Mammary epithelial cell (primary cell): ENCODE results near the gene WFIKKN2.

ENCODE experiments used
- EZH2 ChIP-seq: IDR thresholded peaks from 2 replicates; pipeline ENCODE4 v1.6.1; 2012; ENCODE audit warnings: low read length, inconsistent platforms, borderline replicate concordance
- TF ChIP-seq, protein P1 (sequence below), 2 donors: IDR thresholded peaks in 1 of 2; conservative IDR thresholded peaks in 1 of 2; 2 replicates each; pipeline ENCODE4 v1.5.1; 2011 to 2012; ENCODE audit warnings: inconsistent platforms in 2 of 2, low read length in 2 of 2, mild to moderate bottlenecking in 2 of 2, control low read depth in 1 of 2, low read depth in 1 of 2; ENCODE audit not compliant: insufficient read depth in 1 of 2; ENCODE audit errors: extremely low read depth in 1 of 2

- TF ChIP-seq, protein P1, sequence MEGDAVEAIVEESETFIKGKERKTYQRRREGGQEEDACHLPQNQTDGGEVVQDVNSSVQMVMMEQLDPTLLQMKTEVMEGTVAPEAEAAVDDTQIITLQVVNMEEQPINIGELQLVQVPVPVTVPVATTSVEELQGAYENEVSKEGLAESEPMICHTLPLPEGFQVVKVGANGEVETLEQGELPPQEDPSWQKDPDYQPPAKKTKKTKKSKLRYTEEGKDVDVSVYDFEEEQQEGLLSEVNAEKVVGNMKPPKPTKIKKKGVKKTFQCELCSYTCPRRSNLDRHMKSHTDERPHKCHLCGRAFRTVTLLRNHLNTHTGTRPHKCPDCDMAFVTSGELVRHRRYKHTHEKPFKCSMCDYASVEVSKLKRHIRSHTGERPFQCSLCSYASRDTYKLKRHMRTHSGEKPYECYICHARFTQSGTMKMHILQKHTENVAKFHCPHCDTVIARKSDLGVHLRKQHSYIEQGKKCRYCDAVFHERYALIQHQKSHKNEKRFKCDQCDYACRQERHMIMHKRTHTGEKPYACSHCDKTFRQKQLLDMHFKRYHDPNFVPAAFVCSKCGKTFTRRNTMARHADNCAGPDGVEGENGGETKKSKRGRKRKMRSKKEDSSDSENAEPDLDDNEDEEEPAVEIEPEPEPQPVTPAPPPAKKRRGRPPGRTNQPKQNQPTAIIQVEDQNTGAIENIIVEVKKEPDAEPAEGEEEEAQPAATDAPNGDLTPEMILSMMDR (conservative IDR thresholded peaks at IDR 0.05 in 1 of 2, IDR thresholded peaks at IDR 0.05 in 1 of 2; ENCODE audit: extremely low read depth in 1 of 2, insufficient read depth in 1 of 2, low read depth in 1 of 2, low read length in 2 of 2), result no peak
- no peak for TF ChIP-seq EZH2
Observed at GRCh38 chr17:50808413-50808812, 27.0 kb upstream of the WFIKKN2 start.
